ENCODE data around the gene ABHD17A.
A peak's percentile ranks its signal among the peaks of the same experiment; 100 is the strongest.

ABHD17A gene

GRCh38 chr19:1832046-1832663, 53.1 kb downstream of the ABHD17A start:
- H3K36me3 ChIP-seq (replicated peaks in 1 of 2; ENCODE audit: control insufficient read depth in 2 of 2, insufficient read depth in 2 of 2, low read length in 2 of 2): peaks cover 6 to 31% of the 10 kb centered on the region in 2 donors
- no peak overlapping the region for H3K14ac ChIP-seq (ENCODE audit: low read length)
- peaks cover under 1 to 5% of the 10 kb centered on the region in 2 donors for H3K4me1 ChIP-seq (ENCODE audit: control insufficient read depth in 2 of 2, insufficient read depth in 1 of 2, low read depth in 1 of 2, low read length in 2 of 2)
- H2BK5ac ChIP-seq (ENCODE audit: low read length): no peak overlapping the region
- WGBS, 2 donors (ENCODE audit: extremely low coverage in 2 of 2, insufficient read length in 2 of 2, insufficient replicate concordance in 1 of 2): no CpG with 5 or more reads among the region's 26 CpGs
- H4K8ac ChIP-seq (ENCODE audit: low read depth, low read length): no peak overlapping the region
- H3K9me3 ChIP-seq (replicated peaks in 1 of 2; ENCODE audit: control insufficient read depth in 2 of 2, insufficient read depth in 1 of 2, low read depth in 1 of 2, low read length in 2 of 2): peaks cover 0 to 1% of the 10 kb centered on the region in 2 donors
- no peak overlapping the region for H2BK120ac ChIP-seq (ENCODE audit: low read depth, low read length)
- no peak overlapping the region for H3K4me2 ChIP-seq (ENCODE audit: insufficient read depth, low read length, poor library complexity, severe bottlenecking)
- H3K4ac ChIP-seq (ENCODE audit: low read length): no peak overlapping the region
- no peak overlapping the region for H3K4me3 ChIP-seq (ENCODE audit: low read length in 2 of 2)
- H3K9ac ChIP-seq (ENCODE audit: low read depth, low read length, poor library complexity): peak overlapping the region; percentile 70
- peak overlapping the region; percentile 84 for H2AK5ac ChIP-seq (ENCODE audit: low read depth, low read length)
- no peak for DNase-seq (ENCODE audit: low spot score)
- no peaks in the 10 kb centered on the region for H3K27me3 ChIP-seq (ENCODE audit: control insufficient read depth in 3 of 3, insufficient read depth in 3 of 3, low read depth in 1 of 3, low read length in 3 of 3)
- no peak overlapping the region for H4K91ac ChIP-seq (ENCODE audit: low read depth, low read length, poor library complexity)
- H3K23ac ChIP-seq (ENCODE audit: low read depth, low read length, poor library complexity): no peak overlapping the region
- no peak overlapping the region for H2BK15ac ChIP-seq (ENCODE audit: low read length)
- H3K79me1 ChIP-seq (ENCODE audit: low read depth, low read length): peaks cover 26% of the 10 kb centered on the region
- H2BK12ac ChIP-seq (ENCODE audit: low read length): no peak overlapping the region
- H2AFZ ChIP-seq (ENCODE audit: low read length): no peak overlapping the region
- H3K27ac ChIP-seq (replicated peaks; ENCODE audit: low read length): peak overlapping the region; percentile 28
- no peak overlapping the region for H3K18ac ChIP-seq (ENCODE audit: low read length)

- Histone ChIP-seq H3K9ac (ENCODE audit: low read depth, low read length, poor library complexity) (no peak overlapping the region), H3K14ac (ENCODE audit: low read length) (no peak overlapping the region), H3K36me3 (replicated peaks in 1 of 2; ENCODE audit: control insufficient read depth in 2 of 2, insufficient read depth in 2 of 2, low read length in 2 of 2) (peaks cover 6 to 38% of the 10 kb centered on the region in 2 donors), H3K27ac (replicated peaks; ENCODE audit: low read length) (no peak overlapping the region), H2AK5ac (ENCODE audit: low read depth, low read length) (peak overlapping the region; percentile 61), H3K23ac (ENCODE audit: low read depth, low read length, poor library complexity) (peak overlapping the region; percentile 43), H2AFZ (ENCODE audit: low read length) (no peak overlapping the region), H4K8ac (ENCODE audit: low read depth, low read length) (no peak overlapping the region), H3K27me3 (ENCODE audit: control insufficient read depth in 3 of 3, insufficient read depth in 3 of 3, low read depth in 1 of 3, low read length in 3 of 3) (no peaks in the 10 kb centered on the region), H3K4me1 (ENCODE audit: control insufficient read depth in 2 of 2, insufficient read depth in 1 of 2, low read depth in 1 of 2, low read length in 2 of 2) (peaks cover 3 to 11% of the 10 kb centered on the region in 2 donors), H2BK15ac (ENCODE audit: low read length) (no peak overlapping the region), H3K9me3 (replicated peaks in 1 of 2; ENCODE audit: control insufficient read depth in 2 of 2, insufficient read depth in 1 of 2, low read depth in 1 of 2, low read length in 2 of 2) (peaks cover 0 to 1% of the 10 kb centered on the region in 2 donors), H4K91ac (ENCODE audit: low read depth, low read length, poor library complexity) (no peak overlapping the region), H2BK12ac (ENCODE audit: low read length) (no peak overlapping the region), H3K18ac (ENCODE audit: low read length) (no peak overlapping the region), H2BK120ac (ENCODE audit: low read depth, low read length) (no peak overlapping the region), H3K4ac (ENCODE audit: low read length) (no peak overlapping the region), H2BK5ac (ENCODE audit: low read length) (no peak overlapping the region), H3K4me2 (ENCODE audit: insufficient read depth, low read length, poor library complexity, severe bottlenecking) (no peak overlapping the region), H3K79me1 (ENCODE audit: low read depth, low read length) (peaks cover 22% of the 10 kb centered on the region), H3K4me3 (ENCODE audit: low read length in 2 of 2) (no peak overlapping the region)
- no peak for DNase-seq (ENCODE audit: low spot score)
- no CpG with 5 or more reads among the region's 11 CpGs for WGBS, 2 donors (ENCODE audit: extremely low coverage in 2 of 2, insufficient read length in 2 of 2, insufficient replicate concordance in 1 of 2)
These were observed 54.3 kb downstream of the ABHD17A start for GRCh38 chr19:1830978-1831377.

GRCh38 chr19:1830568-1830967, 54.7 kb downstream of the ABHD17A start:
- no peak overlapping the region for H2AK5ac ChIP-seq (ENCODE audit: low read depth, low read length)
- H3K14ac ChIP-seq (ENCODE audit: low read length): no peak overlapping the region
- peaks cover 0 to 1% of the 10 kb centered on the region in 2 donors for H3K9me3 ChIP-seq (replicated peaks in 1 of 2; ENCODE audit: control insufficient read depth in 2 of 2, insufficient read depth in 1 of 2, low read depth in 1 of 2, low read length in 2 of 2)
- H2BK12ac ChIP-seq (ENCODE audit: low read length): no peak overlapping the region
- H2BK5ac ChIP-seq (ENCODE audit: low read length): no peak overlapping the region
- H3K36me3 ChIP-seq (replicated peaks in 1 of 2; ENCODE audit: control insufficient read depth in 2 of 2, insufficient read depth in 2 of 2, low read length in 2 of 2): peaks cover 9 to 42% of the 10 kb centered on the region in 2 donors
- no peak overlapping the region for H3K4me2 ChIP-seq (ENCODE audit: insufficient read depth, low read length, poor library complexity, severe bottlenecking)
- no peak overlapping the region for H3K18ac ChIP-seq (ENCODE audit: low read length)
- H3K27me3 ChIP-seq (ENCODE audit: control insufficient read depth in 3 of 3, insufficient read depth in 3 of 3, low read depth in 1 of 3, low read length in 3 of 3): no peaks in the 10 kb centered on the region
- H4K91ac ChIP-seq (ENCODE audit: low read depth, low read length, poor library complexity): no peak overlapping the region
- H3K23ac ChIP-seq (ENCODE audit: low read depth, low read length, poor library complexity): no peak overlapping the region
- H3K27ac ChIP-seq (replicated peaks; ENCODE audit: low read length): no peak overlapping the region
- H3K9ac ChIP-seq (ENCODE audit: low read depth, low read length, poor library complexity): no peak overlapping the region
- peaks cover 25% of the 10 kb centered on the region for H3K79me1 ChIP-seq (ENCODE audit: low read depth, low read length)
- no CpG with 5 or more reads among the region's 15 CpGs for WGBS, 2 donors (ENCODE audit: extremely low coverage in 2 of 2, insufficient read length in 2 of 2, insufficient replicate concordance in 1 of 2)
- H3K4me3 ChIP-seq (ENCODE audit: low read length in 2 of 2): no peak overlapping the region
- H4K8ac ChIP-seq (ENCODE audit: low read depth, low read length): no peak overlapping the region
- H3K4me1 ChIP-seq (ENCODE audit: control insufficient read depth in 2 of 2, insufficient read depth in 1 of 2, low read depth in 1 of 2, low read length in 2 of 2): peaks cover 3 to 11% of the 10 kb centered on the region in 2 donors
- no peak for DNase-seq (ENCODE audit: low spot score)
- H2AFZ ChIP-seq (ENCODE audit: low read length): no peak overlapping the region
- no peak overlapping the region for H3K4ac ChIP-seq (ENCODE audit: low read length)
- H2BK120ac ChIP-seq (ENCODE audit: low read depth, low read length): no peak overlapping the region
- H2BK15ac ChIP-seq (ENCODE audit: low read length): no peak overlapping the region

- Histone ChIP-seq H2AFZ (ENCODE audit: low read length) (no peak overlapping the region), H2BK15ac (ENCODE audit: low read length) (no peak overlapping the region)
These were observed 55.3 kb downstream of the ABHD17A start for GRCh38 chr19:1829958-1830357.

More at GRCh38 chr19:1829958-1830357, 55.3 kb downstream of the ABHD17A start:
- Histone ChIP-seq H2AK5ac (ENCODE audit: low read depth, low read length) (no peak overlapping the region), H2BK5ac (ENCODE audit: low read length) (no peak overlapping the region), H3K27ac (replicated peaks; ENCODE audit: low read length) (no peak overlapping the region), H3K18ac (ENCODE audit: low read length) (no peak overlapping the region), H3K14ac (ENCODE audit: low read length) (no peak overlapping the region), H3K4ac (ENCODE audit: low read length) (no peak overlapping the region), H4K91ac (ENCODE audit: low read depth, low read length, poor library complexity) (no peak overlapping the region), H3K23ac (ENCODE audit: low read depth, low read length, poor library complexity) (no peak overlapping the region), H3K4me1 (ENCODE audit: control insufficient read depth in 2 of 2, insufficient read depth in 1 of 2, low read depth in 1 of 2, low read length in 2 of 2) (peaks cover 3 to 11% of the 10 kb centered on the region in 2 donors), H2BK12ac (ENCODE audit: low read length) (no peak overlapping the region), H3K9ac (ENCODE audit: low read depth, low read length, poor library complexity) (no peak overlapping the region), H3K9me3 (replicated peaks in 1 of 2; ENCODE audit: control insufficient read depth in 2 of 2, insufficient read depth in 1 of 2, low read depth in 1 of 2, low read length in 2 of 2) (peaks cover 0 to 1% of the 10 kb centered on the region in 2 donors), H4K8ac (ENCODE audit: low read depth, low read length) (no peak overlapping the region), H3K4me2 (ENCODE audit: insufficient read depth, low read length, poor library complexity, severe bottlenecking) (no peak overlapping the region), H3K4me3 (ENCODE audit: low read length in 2 of 2) (no peak overlapping the region), H2BK120ac (ENCODE audit: low read depth, low read length) (no peak overlapping the region), H3K27me3 (ENCODE audit: control insufficient read depth in 3 of 3, insufficient read depth in 3 of 3, low read depth in 1 of 3, low read length in 3 of 3) (no peaks in the 10 kb centered on the region), H3K36me3 (replicated peaks in 1 of 2; ENCODE audit: control insufficient read depth in 2 of 2, insufficient read depth in 2 of 2, low read length in 2 of 2) (peaks cover 9 to 43% of the 10 kb centered on the region in 2 donors), H3K79me1 (ENCODE audit: low read depth, low read length) (peaks cover 25% of the 10 kb centered on the region)
- no peak for DNase-seq (ENCODE audit: low spot score)
- WGBS, 2 donors (ENCODE audit: extremely low coverage in 2 of 2, insufficient read length in 2 of 2, insufficient replicate concordance in 1 of 2): no CpG with 5 or more reads among the region's 11 CpGs
